Fibroblast of lung (primary cell): ENCODE results near the gene HNF1B.

Source experiments
- EZH2 ChIP-seq: IDR thresholded peaks from 2 replicates; pipeline ENCODE4 v1.5.1; 2012; ENCODE audit warnings: low read length, control low read depth, mild to moderate bottlenecking; ENCODE audit errors: missing control alignments
- TF ChIP-seq, protein P1 (sequence below), 2 donors: IDR thresholded peaks in 1 of 2; conservative IDR thresholded peaks in 1 of 2; 1 replicate in 1 of 2; 2 replicates in 1 of 2; pipeline ENCODE4 v1.5.1; 2011 to 2012; ENCODE audit warnings: low read length in 2 of 2, control low read depth in 1 of 2, inconsistent platforms in 1 of 2, low read depth in 1 of 2, mild to moderate bottlenecking in 1 of 2

DNA sequence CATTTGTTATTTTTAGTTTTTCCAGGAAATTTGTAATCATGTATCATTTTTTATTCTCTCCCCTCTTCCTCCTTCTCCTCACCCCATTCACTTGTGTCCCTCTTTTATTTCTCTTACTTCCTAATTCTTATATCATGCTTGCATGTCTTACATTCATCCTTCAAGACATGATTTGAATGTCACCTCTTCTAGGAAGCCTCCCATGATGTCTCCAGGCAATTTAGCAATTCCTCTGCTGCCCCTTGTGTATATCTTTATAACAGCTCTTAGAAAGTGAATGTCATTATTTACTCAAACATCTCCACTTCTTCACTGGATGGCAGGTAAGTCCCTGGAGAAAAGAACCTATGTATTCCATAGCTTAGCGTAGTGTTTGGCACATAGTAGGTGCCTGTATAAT is 7.8 kb downstream of the HNF1B start:
- no peak for TF ChIP-seq EZH2
- TF ChIP-seq, protein P1, sequence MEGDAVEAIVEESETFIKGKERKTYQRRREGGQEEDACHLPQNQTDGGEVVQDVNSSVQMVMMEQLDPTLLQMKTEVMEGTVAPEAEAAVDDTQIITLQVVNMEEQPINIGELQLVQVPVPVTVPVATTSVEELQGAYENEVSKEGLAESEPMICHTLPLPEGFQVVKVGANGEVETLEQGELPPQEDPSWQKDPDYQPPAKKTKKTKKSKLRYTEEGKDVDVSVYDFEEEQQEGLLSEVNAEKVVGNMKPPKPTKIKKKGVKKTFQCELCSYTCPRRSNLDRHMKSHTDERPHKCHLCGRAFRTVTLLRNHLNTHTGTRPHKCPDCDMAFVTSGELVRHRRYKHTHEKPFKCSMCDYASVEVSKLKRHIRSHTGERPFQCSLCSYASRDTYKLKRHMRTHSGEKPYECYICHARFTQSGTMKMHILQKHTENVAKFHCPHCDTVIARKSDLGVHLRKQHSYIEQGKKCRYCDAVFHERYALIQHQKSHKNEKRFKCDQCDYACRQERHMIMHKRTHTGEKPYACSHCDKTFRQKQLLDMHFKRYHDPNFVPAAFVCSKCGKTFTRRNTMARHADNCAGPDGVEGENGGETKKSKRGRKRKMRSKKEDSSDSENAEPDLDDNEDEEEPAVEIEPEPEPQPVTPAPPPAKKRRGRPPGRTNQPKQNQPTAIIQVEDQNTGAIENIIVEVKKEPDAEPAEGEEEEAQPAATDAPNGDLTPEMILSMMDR (conservative IDR thresholded peaks at IDR 0.05 in 1 of 2, IDR thresholded peaks at IDR 0.05 in 1 of 2; ENCODE audit: low read depth in 1 of 2, low read length in 2 of 2) = peak in 1 of 2 donors; percentile 22
